ENCODE data around the gene CCNH. TPM values are rescaled to one million over a fixed set of nuclear protein-coding genes. Genes with fewer than 3 reads are reported as not detected.

CCNH gene
- total RNA-seq, 1 donor from 2014 or later: 33.9 TPM

DNA sequence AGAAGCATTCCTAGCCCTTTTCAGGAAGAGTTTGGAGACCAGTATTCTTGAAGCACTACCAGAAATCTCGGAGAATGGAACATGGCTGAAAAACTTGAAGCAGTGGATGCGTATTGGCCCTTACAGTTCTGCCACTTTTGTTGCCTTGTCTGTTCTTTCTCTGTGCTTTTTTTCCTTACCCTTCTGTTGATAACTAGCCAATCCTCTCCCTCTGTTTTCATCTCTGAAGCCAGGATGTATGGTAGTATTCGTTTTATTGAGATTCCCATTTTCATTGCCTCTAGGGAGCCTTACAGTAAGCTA, 564 bp upstream of the CCNH start:
- TF ChIP-seq, protein P1, sequence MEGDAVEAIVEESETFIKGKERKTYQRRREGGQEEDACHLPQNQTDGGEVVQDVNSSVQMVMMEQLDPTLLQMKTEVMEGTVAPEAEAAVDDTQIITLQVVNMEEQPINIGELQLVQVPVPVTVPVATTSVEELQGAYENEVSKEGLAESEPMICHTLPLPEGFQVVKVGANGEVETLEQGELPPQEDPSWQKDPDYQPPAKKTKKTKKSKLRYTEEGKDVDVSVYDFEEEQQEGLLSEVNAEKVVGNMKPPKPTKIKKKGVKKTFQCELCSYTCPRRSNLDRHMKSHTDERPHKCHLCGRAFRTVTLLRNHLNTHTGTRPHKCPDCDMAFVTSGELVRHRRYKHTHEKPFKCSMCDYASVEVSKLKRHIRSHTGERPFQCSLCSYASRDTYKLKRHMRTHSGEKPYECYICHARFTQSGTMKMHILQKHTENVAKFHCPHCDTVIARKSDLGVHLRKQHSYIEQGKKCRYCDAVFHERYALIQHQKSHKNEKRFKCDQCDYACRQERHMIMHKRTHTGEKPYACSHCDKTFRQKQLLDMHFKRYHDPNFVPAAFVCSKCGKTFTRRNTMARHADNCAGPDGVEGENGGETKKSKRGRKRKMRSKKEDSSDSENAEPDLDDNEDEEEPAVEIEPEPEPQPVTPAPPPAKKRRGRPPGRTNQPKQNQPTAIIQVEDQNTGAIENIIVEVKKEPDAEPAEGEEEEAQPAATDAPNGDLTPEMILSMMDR (IDR thresholded peaks at IDR 0.05; ENCODE audit: unreplicated experiment): no peak
- DNase-seq (ENCODE audit: low spot score): no peak
- Mint-ChIP-seq H3K4me1 (ENCODE audit: unreplicated experiment) (peaks cover 23% of the 10 kb centered on the region), H3K36me3 (ENCODE audit: low read depth, unreplicated experiment) (peaks cover 16% of the 10 kb centered on the region), H3K27ac (ENCODE audit: unreplicated experiment) (peak overlapping the region; percentile 64), H3K9me3 (ENCODE audit: unreplicated experiment) (no peaks in the 10 kb centered on the region), H3K4me3 (ENCODE audit: unreplicated experiment) (peak overlapping the region; percentile 96), H3K27me3 (ENCODE audit: unreplicated experiment) (peaks cover 2% of the 10 kb centered on the region)

DNA sequence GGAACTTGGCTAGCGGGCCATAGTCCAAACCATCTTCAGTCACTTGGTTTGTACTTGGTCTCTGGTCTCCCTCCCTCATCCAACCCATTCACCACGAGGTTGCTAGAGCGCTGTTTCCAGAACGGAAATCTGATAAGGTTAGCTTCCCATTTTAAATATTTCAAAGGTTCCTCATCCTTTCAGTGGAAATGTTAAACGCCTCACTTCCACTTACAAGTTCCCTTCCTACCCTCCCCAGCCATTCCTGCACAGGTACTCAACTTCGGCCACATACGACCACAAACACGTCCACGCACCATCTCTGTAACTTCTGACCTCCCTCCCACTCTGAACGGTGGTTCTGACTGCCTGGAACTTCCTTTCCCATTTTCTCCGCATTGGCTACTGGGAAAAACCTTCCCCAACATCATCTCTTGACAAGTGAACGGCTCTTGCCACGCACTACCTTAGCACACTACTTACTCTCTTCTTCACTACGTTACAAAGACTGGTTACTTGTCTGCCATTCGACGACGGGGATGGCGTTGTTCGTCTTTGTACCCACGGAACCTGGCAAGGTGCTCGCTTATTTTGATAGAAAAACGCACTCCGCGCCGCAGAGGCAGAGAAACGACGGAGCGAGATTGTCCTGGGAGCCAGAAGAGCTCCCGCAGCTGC, 629 bp downstream of the CCNH start:
- TF ChIP-seq, protein P1 (IDR thresholded peaks at IDR 0.05; ENCODE audit: unreplicated experiment): no peak
- H3K27me3 Mint-ChIP-seq (ENCODE audit: unreplicated experiment): peaks cover 2% of the 10 kb centered on the region
- H3K4me1 Mint-ChIP-seq (ENCODE audit: unreplicated experiment): peaks cover 30% of the 10 kb centered on the region
- peak overlapping the region; percentile 96 for H3K4me3 Mint-ChIP-seq (ENCODE audit: unreplicated experiment)
- peak; percentile 20 for DNase-seq (ENCODE audit: low spot score)
- peak overlapping the region; percentile 93 for H3K27ac Mint-ChIP-seq (ENCODE audit: unreplicated experiment)
- peaks cover 27% of the 10 kb centered on the region for H3K36me3 Mint-ChIP-seq (ENCODE audit: low read depth, unreplicated experiment)
- no peaks in the 10 kb centered on the region for H3K9me3 Mint-ChIP-seq (ENCODE audit: unreplicated experiment)

DNA sequence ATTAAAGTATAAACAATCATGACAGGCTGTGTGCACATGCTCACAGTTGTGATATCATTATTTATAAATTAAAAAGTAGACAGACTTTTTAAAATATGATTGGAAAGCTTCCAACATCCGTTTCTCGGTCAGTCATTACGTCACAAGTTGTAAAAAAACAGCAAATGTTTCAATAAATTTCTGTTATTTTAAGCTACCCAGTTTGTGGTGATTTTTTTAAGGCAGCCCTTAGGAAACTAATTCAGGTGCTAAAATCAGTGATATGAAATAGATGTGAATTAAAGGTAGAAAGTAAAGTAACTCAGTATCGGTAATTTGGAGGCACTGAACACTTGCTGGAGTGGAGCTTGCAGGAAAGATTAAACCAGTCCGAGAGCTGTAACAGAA, 1.2 kb downstream of the CCNH start:
- TF ChIP-seq, protein P1 (IDR thresholded peaks at IDR 0.05; ENCODE audit: unreplicated experiment): no peak
- Mint-ChIP-seq H3K27ac (ENCODE audit: unreplicated experiment) (peak overlapping the region; percentile 93), H3K9me3 (ENCODE audit: unreplicated experiment) (no peaks in the 10 kb centered on the region), H3K4me1 (ENCODE audit: unreplicated experiment) (peaks cover 35% of the 10 kb centered on the region), H3K36me3 (ENCODE audit: low read depth, unreplicated experiment) (peaks cover 32% of the 10 kb centered on the region), H3K4me3 (ENCODE audit: unreplicated experiment) (peak overlapping the region; percentile 96), H3K27me3 (ENCODE audit: unreplicated experiment) (peaks cover 2% of the 10 kb centered on the region)
- DNase-seq (ENCODE audit: low spot score): no peak

DNA sequence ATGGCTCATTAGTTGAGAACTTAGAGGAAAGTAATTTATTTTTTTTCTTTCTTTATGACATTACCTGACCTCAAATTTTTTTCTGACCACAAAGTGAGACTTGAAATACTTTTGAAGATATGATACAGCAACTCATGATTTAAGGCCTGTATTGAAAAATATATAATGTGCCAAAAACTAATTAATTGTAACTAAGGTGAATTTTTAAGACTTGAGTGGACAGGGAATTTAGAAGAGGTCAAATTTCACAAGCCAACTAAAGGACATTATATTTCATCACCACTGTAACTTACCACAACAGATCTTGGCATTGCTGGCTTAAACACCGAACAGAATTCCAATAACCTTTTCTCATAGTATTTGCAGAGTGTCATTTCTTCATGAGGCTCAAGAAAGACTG, 1.8 kb downstream of the CCNH start:
- Mint-ChIP-seq H3K4me1 (ENCODE audit: unreplicated experiment) (peaks cover 40% of the 10 kb centered on the region), H3K36me3 (ENCODE audit: low read depth, unreplicated experiment) (peaks cover 37% of the 10 kb centered on the region), H3K4me3 (ENCODE audit: unreplicated experiment) (peak overlapping the region; percentile 84), H3K27me3 (ENCODE audit: unreplicated experiment) (peaks cover 2% of the 10 kb centered on the region), H3K27ac (ENCODE audit: unreplicated experiment) (peak overlapping the region; percentile 74), H3K9me3 (ENCODE audit: unreplicated experiment) (no peaks in the 10 kb centered on the region)
- no peak for DNase-seq (ENCODE audit: low spot score)
- TF ChIP-seq, protein P1 (IDR thresholded peaks at IDR 0.05; ENCODE audit: unreplicated experiment): no peak

DNA sequence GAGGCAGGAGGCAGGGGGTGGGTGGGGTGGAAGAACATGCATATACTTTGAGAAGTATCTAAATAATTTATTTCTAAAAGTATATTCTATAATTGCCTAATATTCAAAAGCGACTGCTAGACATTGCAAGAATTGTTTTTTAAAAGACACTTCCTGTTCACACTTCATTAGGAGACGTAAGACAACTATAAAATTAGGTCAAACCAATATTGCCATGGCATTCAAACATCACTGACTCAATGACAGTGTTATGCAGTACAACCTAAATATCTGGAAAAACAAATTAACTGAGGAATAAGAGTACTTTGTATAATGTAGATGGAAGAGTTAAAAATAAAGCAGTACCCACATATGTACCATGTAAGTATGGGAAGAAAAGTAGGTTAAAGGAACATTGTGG, 4.5 kb downstream of the CCNH start:
- Mint-ChIP-seq H3K27me3 (ENCODE audit: unreplicated experiment) (peaks cover 2% of the 10 kb centered on the region), H3K4me3 (ENCODE audit: unreplicated experiment) (no peak overlapping the region), H3K4me1 (ENCODE audit: unreplicated experiment) (peaks cover 43% of the 10 kb centered on the region), H3K27ac (ENCODE audit: unreplicated experiment) (no peak overlapping the region), H3K9me3 (ENCODE audit: unreplicated experiment) (no peaks in the 10 kb centered on the region), H3K36me3 (ENCODE audit: low read depth, unreplicated experiment) (peaks cover 48% of the 10 kb centered on the region)
- no peak for DNase-seq (ENCODE audit: low spot score)
- TF ChIP-seq, protein P1 (IDR thresholded peaks at IDR 0.05; ENCODE audit: unreplicated experiment): no peak
